HepG2 (cell line): Measurements from ENCODE around the gene CLDN17. TPM values are rescaled to one million over a fixed set of nuclear protein-coding genes. Genes with fewer than 3 reads are reported as not detected.

Experiments used
- ATAC-seq: fragments of 200-7000 bp; cut with Tn5 transposase; 3 replicates; pipeline ENCODE4 v1.9.1; 2020; ENCODE audit warnings: mild to moderate bottlenecking, moderate library complexity
- BruUV-seq: library from RNA; stranded (reverse); fragments of 400-500 nt; replicated peaks from 2 replicates; lab custom pipeline; 2021; lab: Mats Ljungman, UMichigan
- CTCF ChIA-PET: fragments of 300-600 bp; formaldehyde crosslinking; extraction: SDS; loops from one replicate; lab custom pipeline; 2021; ENCODE audit warnings: low total read pairs, inconsistent platforms, low intra/inter-chr PET ratio; lab: Yijun Ruan, JAX
- POLR2A ChIA-PET: fragments of 350-600 bp; sonication (Branson Sonifier 250); formaldehyde crosslinking; loops from one replicate; lab custom pipeline; 2020; ENCODE audit warnings: antibody characterized with exemption, inconsistent platforms; lab: Yijun Ruan, JAX
- DNase-seq: peaks from one replicate; pipeline ENCODE4 v3.0.0-alpha.2; 2015; ENCODE audit warnings: low spot score
- FAIRE-seq: peaks from 3 replicates; lab custom pipeline; 2011; peaks lifted over from hg19 to GRCh38; lab: Jason Lieb, UNC
- H2AFZ ChIP-seq: one replicate; pipeline ENCODE4 v1.6.1; 2011; ENCODE audit warnings: low read length, inconsistent platforms
- H3K27ac ChIP-seq: fragments of 300-600 bp; 3 replicates; pipeline ENCODE4 v1.8.0; 2011; ENCODE audit warnings: mixed run types, mild to moderate bottlenecking, mixed read lengths, low read length, inconsistent platforms; ENCODE audit not compliant: insufficient read depth; ENCODE audit errors: extremely low read length
- H3K27me3 ChIP-seq, 2 experiments: fragments of 200-600 bp in 1 of 2; 2 replicates in 1 of 2; 3 replicates in 1 of 2; pipeline versions ENCODE4 v1.6.0 to v1.8.0; 2011; ENCODE audit warnings: low read length in 2 of 2, mild to moderate bottlenecking in 2 of 2, moderate library complexity in 2 of 2, inconsistent platforms in 1 of 2; ENCODE audit not compliant: insufficient read depth in 2 of 2, control insufficient read depth in 1 of 2
- H3K36me3 ChIP-seq, 2 experiments: fragments of 200-600 bp in 1 of 2; replicated peaks in 1 of 2; 2 replicates in 1 of 2; 3 replicates in 1 of 2; pipeline versions ENCODE4 v1.5.1 to v1.8.0; 2011; ENCODE audit warnings: low read length in 2 of 2, inconsistent platforms in 1 of 2; ENCODE audit not compliant: insufficient read depth in 2 of 2, control insufficient read depth in 1 of 2
- H3K4me1 ChIP-seq: 2 replicates; pipeline ENCODE4 v1.5.1; 2012; ENCODE audit warnings: low read length, inconsistent platforms; ENCODE audit not compliant: insufficient read depth
- H3K4me2 ChIP-seq: 2 replicates; pipeline ENCODE4 v1.6.0; 2011; ENCODE audit warnings: low read depth, low read length, inconsistent platforms
- H3K4me3 ChIP-seq, 3 experiments: fragments of 200-600 bp in 1 of 3; sonication (generic), shearing (Covaris generic) in 1 of 3; replicated peaks in 1 of 3; 2 replicates each; pipeline ENCODE4 v1.5.1; 2011 to 2016; ENCODE audit warnings: low read length in 3 of 3, inconsistent platforms in 2 of 3, low read depth in 2 of 3, mild to moderate bottlenecking in 2 of 3, control low read depth in 1 of 3, mixed read lengths in 1 of 3; ENCODE audit not compliant: insufficient read depth in 1 of 3
- H3K79me2 ChIP-seq: one replicate; pipeline ENCODE4 v1.6.1; 2011; ENCODE audit warnings: low read length, inconsistent platforms; ENCODE audit not compliant: insufficient read depth
- H3K9ac ChIP-seq: 2 replicates; pipeline ENCODE4 v1.6.0; 2011; ENCODE audit warnings: mild to moderate bottlenecking, low read depth, low read length, inconsistent platforms; ENCODE audit not compliant: insufficient read depth
- H3K9me3 ChIP-seq: 2 replicates; pipeline ENCODE4 v1.5.1; 2012; ENCODE audit warnings: mild to moderate bottlenecking, low read length
- H4K20me1 ChIP-seq: 2 replicates; pipeline ENCODE4 v1.6.0; 2011; ENCODE audit warnings: inconsistent platforms, mild to moderate bottlenecking, low read length, moderate library complexity; ENCODE audit not compliant: insufficient read depth
- AGO2 ChIP-seq: fragments of 200-400 bp; formaldehyde crosslinking; optimal IDR thresholded peaks from 2 replicates; pipeline ENCODE3; 2017; ENCODE audit warnings: mild to moderate bottlenecking, low read depth, low read length, moderate library complexity
- GATAD1 ChIP-seq: IDR thresholded peaks from 2 replicates; pipeline ENCODE4 v1.6.1; 2016; ENCODE audit warnings: missing genetic modification reagents, missing compliant biosample characterization
- HHEX ChIP-seq: IDR thresholded peaks from 2 replicates; pipeline ENCODE4 v1.6.1; 2016; ENCODE audit warnings: control low read depth
- MBNL3 ChIP-seq: fragments of 250-450 bp; sonication (Bioruptor Pico); conservative IDR thresholded peaks from 2 replicates; pipeline ENCODE4 v1.8.0; 2022; ENCODE audit warnings: mild to moderate bottlenecking, inconsistent platforms
- NFE2 ChIP-seq: sonication (generic); formaldehyde crosslinking; IDR thresholded peaks from 2 replicates; pipeline ENCODE4 v1.4.0; 2020; ENCODE audit warnings: missing genetic modification reagents
- PRDM10 ChIP-seq: sonication (generic); formaldehyde crosslinking; IDR thresholded peaks from 2 replicates; pipeline ENCODE4 v1.4.0; 2020; ENCODE audit warnings: low read depth, missing genetic modification reagents
- ZNF138 ChIP-seq: sonication (generic); formaldehyde crosslinking; IDR thresholded peaks from 2 replicates; pipeline ENCODE4 v1.5.0; 2020; ENCODE audit warnings: mild to moderate bottlenecking, low read depth, missing genetic modification reagents
- ZNF17 ChIP-seq: sonication (generic); formaldehyde crosslinking; IDR thresholded peaks from 2 replicates; pipeline ENCODE4 v1.5.0; 2020; ENCODE audit warnings: mild to moderate bottlenecking, missing genetic modification reagents
- ZNF253 ChIP-seq: sonication (generic); formaldehyde crosslinking; IDR thresholded peaks from 2 replicates; pipeline ENCODE4 v1.8.0; 2022; ENCODE audit warnings: mild to moderate bottlenecking, missing genetic modification reagents, borderline replicate concordance
- ZNF282 ChIP-seq: fragments of 450-650 bp; IDR thresholded peaks from 2 replicates; pipeline ENCODE4 v1.6.1; 2018; ENCODE audit not compliant: partially characterized antibody
- ZNF329 ChIP-seq: sonication (generic); formaldehyde crosslinking; IDR thresholded peaks from 2 replicates; pipeline ENCODE4 v1.9.0; 2021; ENCODE audit warnings: low read depth, mild to moderate bottlenecking, missing genetic modification reagents
- ZNF615 ChIP-seq: sonication (generic); formaldehyde crosslinking; IDR thresholded peaks from 2 replicates; pipeline ENCODE4 v1.5.0; 2020; ENCODE audit warnings: mild to moderate bottlenecking, missing genetic modification reagents, borderline replicate concordance
- WGBS: methylation state at CpG from one replicate; pipeline ENCODE4 v1.1.6; 2017; ENCODE audit warnings: low lambda C conversion rate; 5-methylcytosine and 5-hydroxymethylcytosine counted together
- in situ Hi-C: cut with HindIII; loops from 2 replicates; pipeline ENCODE4 v1.10.0; 2017; ENCODE audit warnings: low pct_unique_long_range_greater_than_20kb; ENCODE audit not compliant: extremely low pct_ligation_motif_present
- intact Hi-C: fragments of 100-400 bp; cut with micrococcal nuclease; formaldehyde crosslinking; loops from one replicate; pipeline ENCODE4 v1.10.0; 2022; ENCODE audit not compliant: unreplicated experiment
- polyA plus RNA-seq, 8 experiments: library from polyadenylated mRNA; depleted of rRNA in 3 of 8; stranded (reverse) in 7 of 8; unstranded in 1 of 8; fragments of >200 nt; fragmentation: Illumina TruSeq in 4 of 8; extraction: Trizol in 4 of 8; gene quantifications; 2 replicates each; pipeline versions ENCODE4 v1.2.1 to v1.2.3, GENCODE V29; 2011 to 2016; ENCODE audit warnings: low read depth in 4 of 8, missing spikeins in 1 of 8, mixed read lengths in 1 of 8; ENCODE audit not compliant: insufficient read depth in 1 of 8
- total RNA-seq, 5 experiments: library from RNA; depleted of rRNA; stranded (reverse); fragments of >200 nt; fragmentation: Illumina TruSeq; extraction: Trizol; gene quantifications; 2 replicates each; pipeline ENCODE4 v1.2.3, GENCODE V29; 2016; ENCODE audit warnings: low read depth in 1 of 5

The CLDN17 gene
- total and polyA plus RNA-seq, 2 of the 13 experiments (the other 11 are each of a cell fraction or from before 2014, with no cell fraction given) = not detected

DNA sequence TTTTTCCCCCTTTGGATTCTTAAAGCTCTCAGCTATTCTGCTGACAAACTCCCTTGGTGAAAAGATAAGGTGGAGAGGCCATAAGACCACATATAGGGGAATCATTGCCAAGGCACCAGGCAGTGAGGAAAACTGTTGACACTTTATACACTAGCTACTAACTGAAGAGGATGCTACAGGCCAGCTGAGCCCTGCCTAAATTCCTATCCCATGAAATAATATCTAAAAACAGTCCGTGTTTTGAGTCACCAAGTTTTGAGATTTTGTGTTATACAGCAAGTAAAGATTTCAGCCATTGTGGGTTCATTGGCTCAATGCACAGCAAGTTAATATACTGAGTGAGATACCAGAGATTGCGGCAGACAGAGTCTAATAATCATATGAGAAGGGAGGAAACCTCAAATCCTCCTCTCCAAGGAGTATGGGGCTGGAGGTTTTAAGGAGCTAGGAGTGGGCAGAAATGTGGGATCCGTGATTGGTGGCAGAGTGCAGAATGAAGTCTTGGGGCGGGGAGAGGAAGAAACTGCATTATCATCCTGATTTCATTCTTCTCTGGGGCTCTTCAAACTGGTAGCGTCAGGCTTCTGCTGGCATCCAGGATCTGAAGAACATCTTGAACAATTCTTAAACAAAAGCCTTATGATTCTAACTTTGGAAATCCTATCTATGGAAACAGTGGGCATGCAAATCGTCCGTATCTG, 40.1 kb upstream of the CLDN17 start:
- no peak for FAIRE-seq
- WGBS = 33% methylated on average over 7 of the region's 7 CpGs
- Histone ChIP-seq H3K4me3 (no peak overlapping the region), H3K27ac (no peak overlapping the region), H2AFZ (no peak overlapping the region), H3K27me3 (no peaks in the 10 kb centered on the region), H3K36me3 (no peaks in the 10 kb centered on the region), H3K9me3 (peaks cover 56% of the 10 kb centered on the region), H3K4me1 (no peaks in the 10 kb centered on the region), H3K9ac (no peak overlapping the region), H3K79me2 (no peaks in the 10 kb centered on the region), H3K4me2 (no peak overlapping the region), H4K20me1 (no peaks in the 10 kb centered on the region)
- no peak for TF ChIP-seq ZNF615 (CRISPR knock-in tag)
- no peak for TF ChIP-seq MBNL3 (CRISPR knock-in tag)
- no peak for TF ChIP-seq ZNF253 (CRISPR knock-in tag)
- no peak for TF ChIP-seq PRDM10 (CRISPR knock-in tag)
- no peak for TF ChIP-seq ZNF138 (CRISPR knock-in tag)
- no peak for TF ChIP-seq AGO2
- no peak for TF ChIP-seq ZNF282
- TF ChIP-seq NFE2 (CRISPR knock-in tag) = no peak
- TF ChIP-seq ZNF17 = no peak
- no peak for TF ChIP-seq ZNF329 (CRISPR knock-in tag)
- TF ChIP-seq HHEX (CRISPR knock-in tag) = no peak
- no peak for TF ChIP-seq GATAD1 (CRISPR knock-in tag)
- intact Hi-C loops = no loop called here
- no peak for ATAC-seq
- ChIA-PET POLR2A (no interaction called here), CTCF (no interaction called here)
- no peak for DNase-seq
- no TSS peak for BruUV-seq
- in situ Hi-C loops = no loop called here
